Suprapubic skin (tissue), 4 donors: ENCODE data around the gene SAMD8.

ENCODE experiments used
- POLR2A ChIP-seq, 2 donors: fragments of 450-650 bp; IDR thresholded peaks; one replicate each; pipeline ENCODE4 v1.6.1; 2017; ENCODE audit warnings: antibody characterized with exemption in 2 of 2, mild to moderate bottlenecking in 2 of 2, moderate library complexity in 2 of 2
- POLR2AphosphoS5 ChIP-seq, 3 donors: sonication (generic); formaldehyde crosslinking; IDR thresholded peaks; one replicate each; pipeline ENCODE4 v1.6.1; 2017; ENCODE audit warnings: antibody characterized with exemption in 3 of 3
- TF ChIP-seq, protein P1 (sequence below), 2 donors: fragments of 200-600 bp in 1 of 2; fragments of 450-650 bp in 1 of 2; sonication (generic) in 1 of 2; IDR thresholded peaks; one replicate each; pipeline ENCODE4 v1.5.1; 2016 to 2019; ENCODE audit warnings: antibody characterized with exemption in 2 of 2, mild to moderate bottlenecking in 1 of 2, moderate library complexity in 1 of 2

DNA sequence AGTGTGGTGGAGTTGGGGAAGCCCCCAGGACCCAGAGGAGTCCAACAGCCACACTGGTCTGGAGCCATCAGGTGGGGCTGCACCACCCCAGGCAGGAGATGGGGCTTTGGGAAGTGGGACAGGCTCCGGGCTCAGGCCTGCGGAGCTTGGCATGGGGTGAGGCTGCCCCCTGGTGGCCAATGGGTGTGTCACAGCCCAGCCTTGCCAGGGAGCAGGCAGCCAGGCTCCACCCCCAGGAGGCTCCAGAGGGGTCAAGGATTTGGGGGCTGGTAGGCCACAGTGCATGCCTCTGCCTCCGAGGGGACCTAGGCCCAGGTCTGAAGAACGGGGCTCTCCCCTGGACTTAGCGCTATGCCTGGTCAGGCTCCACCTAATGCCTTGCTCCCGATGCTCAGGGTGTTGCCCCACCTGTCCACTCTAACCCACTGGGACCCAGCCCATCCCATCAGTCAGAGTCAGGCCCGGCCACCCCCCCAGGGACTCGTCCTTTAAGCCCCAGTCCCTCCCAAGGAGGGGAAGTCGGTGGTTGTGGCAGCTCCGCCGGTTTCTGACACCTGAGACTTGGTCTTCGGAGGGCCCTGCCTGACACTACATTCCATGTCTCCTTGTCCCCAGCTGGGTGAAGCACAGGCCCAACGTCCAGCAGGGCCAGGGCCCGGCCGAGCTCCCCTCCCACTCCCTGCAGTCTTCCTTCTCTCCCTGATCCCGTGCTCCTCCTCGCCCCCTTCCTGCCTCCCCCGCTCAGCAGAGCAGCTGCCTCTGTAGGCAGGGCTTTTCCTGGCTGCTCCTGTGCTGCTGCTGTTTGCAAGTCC is 11.3 kb upstream of the SAMD8 start:
- TF ChIP-seq POLR2A (IDR thresholded peaks at IDR 0.05) (no peak), POLR2AphosphoS5 (IDR thresholded peaks at IDR 0.05) (peak in 1 of 3 donors; percentile 27)
- TF ChIP-seq, protein P1, sequence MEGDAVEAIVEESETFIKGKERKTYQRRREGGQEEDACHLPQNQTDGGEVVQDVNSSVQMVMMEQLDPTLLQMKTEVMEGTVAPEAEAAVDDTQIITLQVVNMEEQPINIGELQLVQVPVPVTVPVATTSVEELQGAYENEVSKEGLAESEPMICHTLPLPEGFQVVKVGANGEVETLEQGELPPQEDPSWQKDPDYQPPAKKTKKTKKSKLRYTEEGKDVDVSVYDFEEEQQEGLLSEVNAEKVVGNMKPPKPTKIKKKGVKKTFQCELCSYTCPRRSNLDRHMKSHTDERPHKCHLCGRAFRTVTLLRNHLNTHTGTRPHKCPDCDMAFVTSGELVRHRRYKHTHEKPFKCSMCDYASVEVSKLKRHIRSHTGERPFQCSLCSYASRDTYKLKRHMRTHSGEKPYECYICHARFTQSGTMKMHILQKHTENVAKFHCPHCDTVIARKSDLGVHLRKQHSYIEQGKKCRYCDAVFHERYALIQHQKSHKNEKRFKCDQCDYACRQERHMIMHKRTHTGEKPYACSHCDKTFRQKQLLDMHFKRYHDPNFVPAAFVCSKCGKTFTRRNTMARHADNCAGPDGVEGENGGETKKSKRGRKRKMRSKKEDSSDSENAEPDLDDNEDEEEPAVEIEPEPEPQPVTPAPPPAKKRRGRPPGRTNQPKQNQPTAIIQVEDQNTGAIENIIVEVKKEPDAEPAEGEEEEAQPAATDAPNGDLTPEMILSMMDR (IDR thresholded peaks at IDR 0.05) = peak; percentile 97
